Measurements from ENCODE around the gene SND1.

SND1 gene

DNA sequence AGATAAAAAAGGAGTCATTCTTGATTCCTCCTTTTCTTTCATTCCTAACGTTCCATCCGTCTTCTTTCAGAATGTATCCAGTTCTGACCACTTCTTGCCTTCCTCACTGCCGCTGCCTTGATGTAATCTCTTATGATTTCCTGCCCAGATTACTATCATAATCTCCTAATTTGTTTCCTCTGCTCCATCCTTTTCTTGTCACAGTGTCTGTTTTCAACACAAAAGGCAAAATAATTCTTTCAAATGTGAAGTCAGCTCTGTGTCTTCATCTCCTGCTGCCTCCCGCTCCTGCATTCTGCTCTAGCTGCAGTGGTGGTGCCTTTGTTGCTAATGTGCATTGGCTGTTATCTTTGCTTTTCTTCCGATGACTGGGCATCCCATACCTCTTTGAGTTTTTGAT lies 150.9 kb downstream of the SND1 start:
- no peak for DNase-seq (ENCODE audit: low spot score)
- TF ChIP-seq CTCF (IDR thresholded peaks at IDR 0.05; ENCODE audit: extremely low read depth, missing control alignments) = no peak

DNA sequence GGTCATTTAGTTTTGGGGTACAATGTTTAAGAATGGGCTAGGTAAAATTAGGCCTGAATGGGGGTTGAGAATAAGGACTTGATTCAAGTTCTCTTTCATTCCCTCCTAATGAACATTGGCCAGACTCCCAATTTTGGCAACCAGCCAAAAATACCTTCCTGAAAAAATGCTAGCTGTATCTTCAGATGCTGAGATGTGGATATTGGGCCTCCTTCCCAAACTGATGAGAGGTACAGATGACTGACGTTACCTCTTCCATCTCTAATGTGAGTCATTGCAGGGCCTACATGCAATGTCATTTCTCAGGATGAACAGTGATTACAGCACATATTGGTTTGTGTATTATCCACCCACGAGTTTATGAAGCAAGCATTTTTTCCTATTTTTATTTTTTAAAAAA lies 151.6 kb downstream of the SND1 start:
- TF ChIP-seq CTCF (IDR thresholded peaks at IDR 0.05; ENCODE audit: extremely low read depth, missing control alignments) = no peak
- no peak for DNase-seq (ENCODE audit: low spot score)

DNA sequence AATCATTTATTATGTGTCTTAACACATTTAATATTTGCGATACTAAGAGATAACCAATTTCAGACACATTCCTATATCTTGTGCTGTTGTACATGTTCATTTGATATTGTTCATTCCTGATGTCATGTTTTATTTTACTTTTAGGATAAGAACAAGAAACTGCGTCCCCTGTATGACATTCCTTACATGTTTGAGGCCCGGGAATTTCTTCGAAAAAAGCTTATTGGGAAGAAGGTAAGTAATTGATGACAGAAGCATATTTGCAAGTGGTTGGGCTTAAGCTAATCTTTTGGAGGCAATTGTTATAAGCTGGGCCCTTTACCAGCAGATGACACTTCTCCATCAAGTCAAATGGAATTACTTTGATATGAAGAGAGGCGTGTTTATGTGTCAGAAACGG lies 155.3 kb downstream of the SND1 start:
- no peak for TF ChIP-seq CTCF (IDR thresholded peaks at IDR 0.05; ENCODE audit: extremely low read depth, missing control alignments)
- DNase-seq (ENCODE audit: low spot score) = no peak

GRCh38 chr7:127807829-127808228 lies 155.8 kb downstream of the SND1 start:
- no peak for TF ChIP-seq CTCF (IDR thresholded peaks at IDR 0.05; ENCODE audit: extremely low read depth, missing control alignments)
- no peak for DNase-seq (ENCODE audit: low spot score)

- DNase-seq (ENCODE audit: low spot score) = no peak
- TF ChIP-seq CTCF (IDR thresholded peaks at IDR 0.05; ENCODE audit: extremely low read depth, missing control alignments) = no peak
Measured at GRCh38 chr7:127809261-127809702, 157.3 kb downstream of the SND1 start.

DNA sequence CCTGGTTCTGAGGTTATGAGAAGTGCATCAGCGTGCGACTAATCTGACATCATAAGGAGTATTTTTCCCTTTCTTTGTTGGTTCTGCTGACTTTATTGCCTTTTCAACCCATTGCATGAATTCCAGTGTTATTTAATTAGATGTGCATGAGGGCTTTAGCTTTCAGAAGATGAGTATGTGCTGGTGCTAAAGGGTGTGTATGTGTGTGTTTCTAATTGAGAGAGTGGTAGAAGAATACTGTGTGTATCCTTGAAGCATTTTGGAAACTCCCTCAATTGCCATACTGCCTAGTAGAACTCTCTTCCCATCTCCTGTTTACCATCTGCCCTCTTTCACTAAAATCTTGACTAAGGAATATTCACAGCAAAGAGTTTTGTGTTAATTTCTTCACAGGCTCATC lies 158.1 kb downstream of the SND1 start:
- no peak for DNase-seq (ENCODE audit: low spot score)
- TF ChIP-seq CTCF (IDR thresholded peaks at IDR 0.05; ENCODE audit: extremely low read depth, missing control alignments) = no peak

DNA sequence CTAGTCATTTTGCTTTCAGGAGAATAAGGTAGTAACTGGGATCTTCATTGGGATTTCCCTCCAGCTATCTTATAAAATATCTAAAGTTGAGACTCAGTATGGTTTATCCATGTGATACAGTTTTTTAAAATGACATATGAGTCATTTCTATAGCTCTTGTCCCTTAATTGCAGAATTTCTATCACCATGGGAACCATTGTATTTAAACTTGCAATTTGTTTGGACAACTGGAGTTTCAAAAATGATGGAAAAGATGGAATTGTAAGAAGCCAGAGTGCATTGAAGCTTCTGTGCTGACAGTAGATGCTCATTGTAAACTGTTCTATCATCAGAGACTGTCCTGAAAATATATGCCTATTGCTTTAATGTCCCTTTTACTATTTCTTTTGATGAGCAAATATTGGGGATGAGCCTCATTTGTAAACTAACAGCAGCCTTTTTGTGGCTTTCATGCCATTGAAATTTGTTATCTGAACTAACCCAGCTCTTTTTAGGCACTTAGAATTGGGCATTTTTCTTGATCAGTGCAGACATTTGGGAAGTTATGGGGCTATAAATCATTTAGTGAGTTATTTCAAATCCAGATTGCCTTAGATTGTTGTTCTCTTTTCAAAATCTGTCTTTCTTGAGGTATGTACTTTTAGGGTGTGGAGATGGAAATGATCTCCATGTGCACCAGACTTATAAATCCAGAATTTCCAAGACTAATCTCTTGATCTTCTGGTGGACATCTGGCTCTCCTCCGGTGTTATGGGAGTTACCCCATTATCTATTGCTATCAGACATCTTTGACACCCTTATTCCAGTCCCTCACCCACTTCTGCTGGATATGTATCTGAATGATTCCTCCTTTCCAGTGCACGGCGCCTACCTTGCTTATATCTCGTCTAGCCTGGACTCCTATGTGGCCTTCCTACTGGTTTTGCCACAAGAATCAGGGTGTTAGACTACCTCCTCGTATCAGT lies 159.0 kb downstream of the SND1 start:
- no peak for DNase-seq (ENCODE audit: low spot score)
- TF ChIP-seq CTCF (IDR thresholded peaks at IDR 0.05; ENCODE audit: extremely low read depth, missing control alignments) = no peak

Data from GM20000 (cell line).